Parathyroid adenoma (tissue), 2 donors: ENCODE results near the gene RPL10A.

ENCODE experiments used
- H2AFZ ChIP-seq: fragments of 300-600 bp; sonication (generic); one replicate; pipeline ENCODE4 v1.7.0; 2017; ENCODE audit warnings: antibody characterized with exemption, mild to moderate bottlenecking
- H3K27ac ChIP-seq: fragments of 300-600 bp; sonication (generic); one replicate; pipeline ENCODE4 v1.7.0; 2017
- H3K27me3 ChIP-seq: fragments of 300-600 bp; sonication (generic); one replicate; pipeline ENCODE4 v1.7.0; 2017; ENCODE audit warnings: low read length; ENCODE audit not compliant: control insufficient read depth, insufficient read depth
- H3K36me3 ChIP-seq: fragments of 300-600 bp; sonication (generic); one replicate; pipeline ENCODE4 v1.7.0; 2017; ENCODE audit warnings: low read length; ENCODE audit not compliant: control insufficient read depth, insufficient read depth
- H3K4me1 ChIP-seq: fragments of 300-600 bp; sonication (generic); one replicate; pipeline ENCODE4 v1.7.0; 2017; ENCODE audit warnings: control low read depth
- H3K4me2 ChIP-seq: fragments of 300-600 bp; sonication (generic); one replicate; pipeline ENCODE4 v1.7.0; 2017; ENCODE audit warnings: low read length
- H3K4me3 ChIP-seq: fragments of 300-600 bp; sonication (generic); one replicate; pipeline ENCODE4 v1.7.0; 2017; ENCODE audit warnings: low read depth, low read length
- H3K79me2 ChIP-seq: fragments of 300-600 bp; sonication (generic); one replicate; pipeline ENCODE4 v1.7.0; 2017; ENCODE audit warnings: control low read depth
- H3K9ac ChIP-seq: fragments of 300-600 bp; sonication (generic); one replicate; pipeline ENCODE4 v1.7.0; 2017; ENCODE audit warnings: mild to moderate bottlenecking
- H3K9me3 ChIP-seq: fragments of 300-600 bp; sonication (generic); one replicate; pipeline ENCODE4 v1.7.0; 2017; ENCODE audit warnings: low read length; ENCODE audit not compliant: control insufficient read depth
- TF ChIP-seq, protein P1 (sequence below): fragments of 300-600 bp; sonication (generic); IDR thresholded peaks from one replicate; pipeline ENCODE4 v1.7.0; 2017; ENCODE audit warnings: antibody characterized with exemption, mild to moderate bottlenecking
- donor health status: primary hyperparathyroidism.

RPL10A gene

DNA sequence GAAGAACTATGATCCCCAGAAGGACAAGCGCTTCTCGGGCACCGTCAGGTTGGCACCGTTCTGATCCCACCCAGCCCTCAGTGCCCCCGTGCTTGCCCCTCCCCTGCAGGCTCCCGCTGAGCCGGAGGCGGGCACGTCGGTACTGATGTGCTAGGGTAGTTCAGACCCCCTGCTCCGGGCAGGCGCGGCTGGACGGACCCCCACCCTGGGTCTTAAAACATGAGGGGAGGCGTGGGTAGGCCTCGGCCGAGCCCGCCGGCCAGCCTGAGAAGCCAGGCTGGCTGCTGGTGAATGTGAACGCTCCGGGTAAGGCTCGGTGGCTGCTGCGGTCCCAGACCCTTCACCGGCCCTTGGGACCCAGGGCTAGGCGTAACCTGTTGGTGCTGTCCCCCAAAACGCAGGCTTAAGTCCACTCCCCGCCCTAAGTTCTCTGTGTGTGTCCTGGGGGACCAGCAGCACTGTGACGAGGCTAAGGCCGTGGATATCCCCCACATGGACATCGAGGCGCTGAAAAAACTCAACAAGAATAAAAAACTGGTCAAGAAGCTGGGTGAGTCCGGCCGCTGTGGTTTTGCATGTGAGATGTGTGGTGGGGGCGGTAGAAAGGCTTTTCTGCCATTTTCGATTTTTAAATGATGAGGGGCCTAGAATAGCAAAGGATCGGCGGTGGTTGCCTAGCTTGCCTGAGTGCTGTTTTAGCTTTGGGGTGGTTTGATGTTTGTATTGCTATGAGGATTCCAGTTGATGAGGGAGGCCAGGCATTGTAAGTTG is 964 bp downstream of the RPL10A start:
- peak overlapping the region; percentile 99 for H2AFZ ChIP-seq
- no peaks in the 10 kb centered on the region for H3K9me3 ChIP-seq
- no peaks in the 10 kb centered on the region for H3K36me3 ChIP-seq
- peaks cover 15% of the 10 kb centered on the region for H3K4me1 ChIP-seq
- H3K9ac ChIP-seq, result peak overlapping the region; percentile 5
- peak overlapping the region; percentile 83 for H3K27ac ChIP-seq
- no peaks in the 10 kb centered on the region for H3K27me3 ChIP-seq
- H3K4me2 ChIP-seq, result peak overlapping the region; percentile 98
- peak overlapping the region; percentile 97 for H3K4me3 ChIP-seq
- no peaks in the 10 kb centered on the region for H3K79me2 ChIP-seq
- TF ChIP-seq, protein P1, sequence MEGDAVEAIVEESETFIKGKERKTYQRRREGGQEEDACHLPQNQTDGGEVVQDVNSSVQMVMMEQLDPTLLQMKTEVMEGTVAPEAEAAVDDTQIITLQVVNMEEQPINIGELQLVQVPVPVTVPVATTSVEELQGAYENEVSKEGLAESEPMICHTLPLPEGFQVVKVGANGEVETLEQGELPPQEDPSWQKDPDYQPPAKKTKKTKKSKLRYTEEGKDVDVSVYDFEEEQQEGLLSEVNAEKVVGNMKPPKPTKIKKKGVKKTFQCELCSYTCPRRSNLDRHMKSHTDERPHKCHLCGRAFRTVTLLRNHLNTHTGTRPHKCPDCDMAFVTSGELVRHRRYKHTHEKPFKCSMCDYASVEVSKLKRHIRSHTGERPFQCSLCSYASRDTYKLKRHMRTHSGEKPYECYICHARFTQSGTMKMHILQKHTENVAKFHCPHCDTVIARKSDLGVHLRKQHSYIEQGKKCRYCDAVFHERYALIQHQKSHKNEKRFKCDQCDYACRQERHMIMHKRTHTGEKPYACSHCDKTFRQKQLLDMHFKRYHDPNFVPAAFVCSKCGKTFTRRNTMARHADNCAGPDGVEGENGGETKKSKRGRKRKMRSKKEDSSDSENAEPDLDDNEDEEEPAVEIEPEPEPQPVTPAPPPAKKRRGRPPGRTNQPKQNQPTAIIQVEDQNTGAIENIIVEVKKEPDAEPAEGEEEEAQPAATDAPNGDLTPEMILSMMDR, result no peak

DNA sequence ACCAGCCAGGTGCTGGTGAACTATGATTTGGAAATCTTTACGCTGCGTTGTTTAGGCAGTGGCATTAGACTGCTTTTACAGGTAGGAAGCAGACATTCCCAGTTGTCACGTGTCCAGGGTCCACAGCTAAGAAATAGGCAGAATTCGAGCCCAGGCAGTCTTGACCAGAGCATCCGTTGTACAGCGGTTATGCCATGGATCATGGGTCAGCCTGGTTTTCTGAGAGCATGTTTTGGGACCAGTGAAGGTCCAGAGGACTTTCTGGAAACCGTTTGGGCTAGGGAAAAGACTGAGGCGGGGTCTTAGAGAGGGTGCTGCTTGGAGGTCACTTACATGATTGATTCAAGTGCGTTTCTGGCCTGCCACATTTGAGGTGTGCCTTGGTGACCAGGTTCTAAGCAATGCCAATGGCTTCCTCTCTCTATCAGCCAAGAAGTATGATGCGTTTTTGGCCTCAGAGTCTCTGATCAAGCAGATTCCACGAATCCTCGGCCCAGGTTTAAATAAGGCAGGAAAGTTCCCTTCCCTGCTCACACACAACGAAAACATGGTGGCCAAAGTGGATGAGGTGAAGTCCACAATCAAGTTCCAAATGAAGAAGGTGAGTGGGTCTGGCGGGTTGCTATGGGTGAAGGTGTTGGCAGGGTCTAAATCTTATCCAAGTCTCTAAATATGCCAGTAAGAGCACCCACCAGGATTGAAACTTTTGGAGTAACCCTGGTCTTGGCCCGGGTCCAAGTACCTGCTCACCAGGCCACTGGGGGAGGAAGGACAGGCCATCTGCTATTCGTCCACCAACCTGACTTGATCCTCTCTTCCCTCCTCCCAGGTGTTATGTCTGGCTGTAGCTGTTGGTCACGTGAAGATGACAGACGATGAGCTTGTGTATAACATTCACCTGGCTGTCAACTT is 1.8 kb downstream of the RPL10A start:
- Histone ChIP-seq H2AFZ (no peak overlapping the region), H3K9me3 (no peaks in the 10 kb centered on the region), H3K79me2 (no peaks in the 10 kb centered on the region), H3K27ac (no peak overlapping the region), H3K27me3 (no peaks in the 10 kb centered on the region), H3K36me3 (no peaks in the 10 kb centered on the region), H3K4me1 (peaks cover 15% of the 10 kb centered on the region), H3K9ac (no peak overlapping the region), H3K4me2 (peak overlapping the region; percentile 98), H3K4me3 (peak overlapping the region; percentile 97)
- TF ChIP-seq, protein P1, result no peak

DNA sequence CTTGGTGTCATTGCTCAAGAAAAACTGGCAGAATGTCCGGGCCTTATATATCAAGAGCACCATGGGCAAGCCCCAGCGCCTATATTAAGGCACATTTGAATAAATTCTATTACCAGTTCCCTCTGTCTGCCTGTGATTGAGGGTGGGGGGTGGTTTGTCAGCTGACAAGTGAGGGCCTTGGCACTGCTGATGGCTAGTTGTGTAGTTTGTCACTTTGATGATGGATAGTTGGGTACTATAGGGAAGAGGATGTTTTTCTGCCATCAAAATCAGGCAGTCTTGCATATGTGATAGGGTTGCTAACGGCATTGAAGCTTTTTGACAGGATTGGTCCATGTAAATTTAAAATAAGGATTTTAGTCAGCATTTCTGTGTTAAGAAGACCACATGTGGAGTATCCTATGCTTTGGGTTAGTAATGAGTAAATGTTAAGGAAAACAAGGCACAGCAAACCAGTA is 2.5 kb downstream of the RPL10A start:
- Histone ChIP-seq H3K36me3 (no peaks in the 10 kb centered on the region), H3K9me3 (no peaks in the 10 kb centered on the region), H2AFZ (no peak overlapping the region), H3K27me3 (no peaks in the 10 kb centered on the region), H3K9ac (no peak overlapping the region), H3K4me1 (peaks cover 15% of the 10 kb centered on the region), H3K27ac (no peak overlapping the region), H3K4me2 (no peak overlapping the region), H3K79me2 (no peaks in the 10 kb centered on the region), H3K4me3 (no peak overlapping the region)
- TF ChIP-seq, protein P1, result no peak

DNA sequence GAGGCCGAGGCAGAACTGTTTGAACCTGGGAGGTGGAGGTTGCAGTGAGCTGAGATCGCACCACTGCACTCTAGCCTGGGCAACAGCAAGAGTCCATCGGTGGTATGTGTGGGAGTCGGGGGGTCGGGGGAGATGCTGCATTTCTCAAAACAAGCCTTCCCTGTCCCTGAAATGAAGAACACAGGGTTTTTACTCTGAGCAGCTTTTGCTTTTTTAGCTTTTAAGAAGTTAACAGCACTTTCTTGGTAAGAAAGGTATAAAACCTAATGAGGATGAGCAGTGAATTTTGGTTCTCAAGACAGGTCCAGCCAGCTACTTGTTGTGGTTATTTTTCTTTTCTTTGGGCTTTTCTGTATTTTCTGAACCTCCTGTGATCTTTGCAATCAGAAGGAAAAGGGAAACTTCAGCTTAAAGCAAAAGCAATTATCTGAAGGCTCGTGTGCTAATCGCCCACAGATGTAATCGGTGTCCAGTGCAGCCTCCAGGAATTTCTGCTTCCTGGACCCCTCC is 3.7 kb downstream of the RPL10A start:
- no peak overlapping the region for H3K4me3 ChIP-seq
- H3K9me3 ChIP-seq, result no peaks in the 10 kb centered on the region
- H3K79me2 ChIP-seq, result no peaks in the 10 kb centered on the region
- peaks cover 15% of the 10 kb centered on the region for H3K4me1 ChIP-seq
- TF ChIP-seq, protein P1, result no peak
- no peak overlapping the region for H2AFZ ChIP-seq
- no peak overlapping the region for H3K9ac ChIP-seq
- H3K27ac ChIP-seq, result no peak overlapping the region
- H3K36me3 ChIP-seq, result no peaks in the 10 kb centered on the region
- H3K4me2 ChIP-seq, result no peak overlapping the region
- H3K27me3 ChIP-seq, result no peaks in the 10 kb centered on the region
